Skeletal muscle satellite cell (primary cell): ENCODE results near the gene SBK1. TPM values are rescaled to one million over a fixed set of nuclear protein-coding genes. Genes with fewer than 3 reads are reported as not detected.
"Not testable (repeated sequence)": the region's sequence is repeated elsewhere in the genome, so short reads cannot be mapped to it uniquely, and the experiment has no call there.

ENCODE experiments used
- H3K27me3 ChIP-seq: 2 replicates; pipeline ENCODE4 v1.7.0; 2013; ENCODE audit warnings: low read length; ENCODE audit not compliant: control insufficient read depth, insufficient read depth
- H3K36me3 ChIP-seq: 2 replicates; pipeline ENCODE4 v1.7.0; 2013; ENCODE audit warnings: mild to moderate bottlenecking, control low read depth, low read length; ENCODE audit not compliant: insufficient read depth
- H3K4me1 ChIP-seq: 2 replicates; pipeline ENCODE4 v1.7.0; 2013; ENCODE audit warnings: low read length; ENCODE audit not compliant: control insufficient read depth, insufficient read depth
- H3K4me2 ChIP-seq: 2 replicates; pipeline ENCODE4 v1.7.0; 2013; ENCODE audit warnings: mild to moderate bottlenecking, low read length
- H3K4me3 ChIP-seq: 2 replicates; pipeline ENCODE4 v1.7.0; 2013; ENCODE audit warnings: low read length
- H3K9ac ChIP-seq: 2 replicates; pipeline ENCODE4 v1.7.0; 2013; ENCODE audit warnings: mild to moderate bottlenecking, low read depth, low read length, moderate library complexity
- H3K9me3 ChIP-seq: replicated peaks from 2 replicates; pipeline ENCODE4 v1.7.0; 2013; ENCODE audit warnings: mild to moderate bottlenecking, control low read depth, low read length
- total RNA-seq: library from RNA; depleted of rRNA; stranded (reverse); fragments of >200 nt; gene quantifications from 2 replicates; pipeline ENCODE4 v1.2.3, GENCODE V29; 2012; rRNA removed

SBK1 gene
- total RNA-seq = under 0.01 TPM in 1 of 2 replicates, not detected in the other

- H3K9ac ChIP-seq = no peak within 1 kb of the TSS
- peak within 1 kb of the TSS; percentile 66 for H3K4me3 ChIP-seq
- H3K4me1 ChIP-seq = no peaks in the 10 kb centered on the region
These were observed at the start of gene SBK1 for GRCh38 chr16:28291651-28292626. SBK1 (plus strand) TSS chr16:28292525; CDS start chr16:28317392, 24,867 bp downstream.

GRCh38 chr16:28249483-28249882 lies 42.8 kb upstream of the SBK1 start:
- H3K4me3 ChIP-seq, H3K9me3 ChIP-seq, H3K4me2 ChIP-seq, H3K9ac ChIP-seq, H3K36me3 ChIP-seq, H3K4me1 ChIP-seq: not testable (repeated sequence)
- H3K27me3 ChIP-seq = peaks cover 30% of the 10 kb centered on the region

More at GRCh38 chr16:28291651-28292626, at the start of gene SBK1:
- H3K36me3 ChIP-seq = no peaks in the 10 kb centered on the region
- H3K27me3 ChIP-seq = peaks cover 49% of the 10 kb centered on the region
- no peaks in the 10 kb centered on the region for H3K9me3 ChIP-seq
- H3K4me2 ChIP-seq = peak within 1 kb of the TSS; percentile 71

- Histone ChIP-seq H3K9ac (no peak overlapping the region), H3K4me3 (no peak overlapping the region), H3K9me3 (no peaks in the 10 kb centered on the region), H3K4me1 (no peaks in the 10 kb centered on the region), H3K27me3 (peaks cover 36% of the 10 kb centered on the region), H3K4me2 (no peak overlapping the region), H3K36me3 (no peaks in the 10 kb centered on the region)
These were observed 41.3 kb upstream of the SBK1 start for GRCh38 chr16:28250999-28251398.

GRCh38 chr16:28254158-28254557 lies 38.2 kb upstream of the SBK1 start:
- Histone ChIP-seq H3K4me2 (no peak overlapping the region), H3K9me3 (no peaks in the 10 kb centered on the region), H3K9ac (no peak overlapping the region), H3K4me1 (no peaks in the 10 kb centered on the region), H3K36me3 (no peaks in the 10 kb centered on the region), H3K4me3 (no peak overlapping the region), H3K27me3 (peaks cover 56% of the 10 kb centered on the region)

GRCh38 chr16:28255838-28256237 lies 36.5 kb upstream of the SBK1 start:
- Histone ChIP-seq H3K4me3 (no peak overlapping the region), H3K4me2 (no peak overlapping the region), H3K4me1 (no peaks in the 10 kb centered on the region), H3K9ac (no peak overlapping the region), H3K27me3 (peaks cover 66% of the 10 kb centered on the region), H3K9me3 (no peaks in the 10 kb centered on the region), H3K36me3 (no peaks in the 10 kb centered on the region)

- H3K4me1 ChIP-seq = no peaks in the 10 kb centered on the region
- peaks cover 73% of the 10 kb centered on the region for H3K27me3 ChIP-seq
- H3K4me2 ChIP-seq = no peak overlapping the region
- H3K4me3 ChIP-seq = no peak overlapping the region
- H3K9ac ChIP-seq = no peak overlapping the region
- H3K36me3 ChIP-seq = no peaks in the 10 kb centered on the region
- H3K9me3 ChIP-seq = no peaks in the 10 kb centered on the region
These were observed 35.1 kb upstream of the SBK1 start for GRCh38 chr16:28257256-28257655.

GRCh38 chr16:28258567-28258966 lies 33.8 kb upstream of the SBK1 start:
- Histone ChIP-seq H3K4me1 (no peaks in the 10 kb centered on the region), H3K9ac (no peak overlapping the region), H3K27me3 (peaks cover 78% of the 10 kb centered on the region), H3K36me3 (no peaks in the 10 kb centered on the region), H3K4me3 (no peak overlapping the region), H3K9me3 (no peaks in the 10 kb centered on the region), H3K4me2 (peak overlapping the region; percentile 58)

- Histone ChIP-seq H3K4me3 (no peak overlapping the region), H3K9me3 (no peaks in the 10 kb centered on the region), H3K9ac (no peak overlapping the region), H3K27me3 (peaks cover 81% of the 10 kb centered on the region), H3K4me2 (no peak overlapping the region), H3K36me3 (no peaks in the 10 kb centered on the region), H3K4me1 (no peaks in the 10 kb centered on the region)
These were observed 33.1 kb upstream of the SBK1 start for GRCh38 chr16:28259091-28259780.

- Histone ChIP-seq H3K27me3 (peaks cover 84% of the 10 kb centered on the region), H3K36me3 (no peaks in the 10 kb centered on the region), H3K9ac (no peak overlapping the region), H3K4me1 (no peaks in the 10 kb centered on the region), H3K4me3 (no peak overlapping the region), H3K9me3 (no peaks in the 10 kb centered on the region), H3K4me2 (no peak overlapping the region)
These were observed 32.6 kb upstream of the SBK1 start for GRCh38 chr16:28259781-28260150.

- Histone ChIP-seq H3K4me3 (no peak overlapping the region), H3K27me3 (peaks cover 85% of the 10 kb centered on the region), H3K9ac (no peak overlapping the region)
These were observed 32.1 kb upstream of the SBK1 start for GRCh38 chr16:28260193-28260592.

GRCh38 chr16:28261942-28262341 lies 30.4 kb upstream of the SBK1 start:
- Histone ChIP-seq H3K27me3 (peaks cover 75% of the 10 kb centered on the region), H3K4me3 (no peak overlapping the region), H3K36me3 (no peaks in the 10 kb centered on the region), H3K9ac (no peak overlapping the region), H3K4me2 (no peak overlapping the region), H3K9me3 (no peaks in the 10 kb centered on the region), H3K4me1 (no peaks in the 10 kb centered on the region)

More at GRCh38 chr16:28260193-28260592, 32.1 kb upstream of the SBK1 start:
- Histone ChIP-seq H3K4me2 (no peak overlapping the region), H3K9me3 (no peaks in the 10 kb centered on the region), H3K36me3 (no peaks in the 10 kb centered on the region), H3K4me1 (no peaks in the 10 kb centered on the region)
